H1 (cell line): ENCODE data around the gene PCNX1. TPM values are rescaled to one million over a fixed set of nuclear protein-coding genes. Genes with fewer than 3 reads are reported as not detected.

ENCODE experiments used
- RFX5 ChIP-seq: IDR thresholded peaks from 2 replicates; pipeline ENCODE4 v1.6.1; 2011; ENCODE audit warnings: low read depth, low read length, improper control_type of control experiment, borderline replicate concordance
- polyA plus RNA-seq, 7 experiments: library from polyadenylated mRNA; depleted of rRNA in 3 of 7; stranded (reverse) in 5 of 7; unstranded in 2 of 7; fragments of >200 nt in 5 of 7; fragments of 200-250 nt in 2 of 7; gene quantifications; 1 replicate in 5 of 7; 2 replicates in 1 of 7; 4 replicates in 1 of 7; pipeline versions ENCODE4 v1.2.1 to v1.2.3, GENCODE V29; 2011 to 2013; ENCODE audit warnings: missing spikeins in 2 of 7, mixed read lengths in 2 of 7
- total RNA-seq: library from RNA; stranded (reverse); fragmentation: NEBNext Ultra II Directional; extraction: Animal tissue kit (Norgen Biotek cat#: 25700); gene quantifications from 2 replicates; pipeline ENCODE4 v1.2.1, GENCODE V29; 2021

Gene PCNX1
- total and polyA plus RNA-seq, 2 of the 8 experiments (the other 6 are each of a cell fraction or from before 2014, with no cell fraction given) = 37.7 to 53.2 TPM

DNA sequence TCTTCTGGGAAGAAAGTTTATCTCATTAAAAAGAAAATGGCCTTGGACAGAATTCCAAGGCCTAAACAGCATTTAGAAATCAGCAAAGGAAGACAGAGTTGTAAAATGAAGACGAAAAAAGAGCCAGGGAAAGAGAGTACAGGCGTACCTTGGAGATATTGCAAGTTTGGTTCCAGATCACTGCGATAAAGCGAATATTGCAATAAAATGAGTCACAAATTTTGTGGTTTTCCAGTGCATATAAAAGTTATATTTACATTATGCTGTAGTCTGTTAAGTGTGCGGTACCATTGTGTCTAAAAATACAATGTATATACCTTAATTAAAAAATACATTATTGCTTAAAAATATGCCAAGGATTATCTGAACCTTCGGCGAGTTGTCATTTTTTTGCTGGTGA lies 9.0 kb downstream of the PCNX1 start (continued):
- no peak for TF ChIP-seq RFX5
